Tibial nerve (tissue), 4 donors: ENCODE results near the gene RNF145. TPM values are rescaled to one million over a fixed set of nuclear protein-coding genes. Genes with fewer than 3 reads are reported as not detected.

ENCODE experiments used
- DNase-seq, 2 donors: peaks; one replicate each; pipeline ENCODE4 v3.0.0-alpha.2; 2019; ENCODE audit warnings: low spot score in 2 of 2
- H3K27ac ChIP-seq, 4 donors: fragments of 200-600 bp; sonication (generic) in 3 of 4; one replicate each; pipeline ENCODE4 v1.5.1; 2017 to 2019; ENCODE audit warnings: mild to moderate bottlenecking in 1 of 4
- H3K27me3 ChIP-seq, 2 donors: fragments of 200-600 bp; sonication (generic) in 1 of 2; one replicate each; pipeline versions ENCODE4 v1.5.1 to v1.6.0; 2017 to 2019
- H3K36me3 ChIP-seq, 3 donors: fragments of 200-600 bp; sonication (generic); one replicate each; pipeline ENCODE4 v1.5.1; 2018 to 2019
- H3K4me1 ChIP-seq, 4 donors: fragments of 200-600 bp; sonication (generic) in 3 of 4; one replicate each; pipeline ENCODE4 v1.5.1; 2017 to 2019
- H3K4me3 ChIP-seq, 4 donors: fragments of 200-600 bp; sonication (generic) in 3 of 4; one replicate each; pipeline ENCODE4 v1.5.1; 2017 to 2019; ENCODE audit warnings: mild to moderate bottlenecking in 1 of 4, moderate library complexity in 1 of 4
- H3K9me3 ChIP-seq, 4 donors: fragments of 200-600 bp; sonication (generic) in 3 of 4; one replicate each; pipeline ENCODE4 v1.5.1; 2017 to 2019
- CTCF ChIP-seq, 5 experiments: fragments of 200-600 bp in 3 of 5; fragments of 450-650 bp in 2 of 5; sonication (generic) in 3 of 5; IDR thresholded peaks; one replicate each; pipeline ENCODE4 v1.5.1; 2016 to 2019; ENCODE audit warnings: antibody characterized with exemption in 5 of 5, mild to moderate bottlenecking in 3 of 5, moderate library complexity in 2 of 5
- EP300 ChIP-seq, 2 donors: sonication (generic); formaldehyde crosslinking; IDR thresholded peaks; one replicate each; pipeline ENCODE4 v1.6.1; 2017; ENCODE audit warnings: antibody characterized with exemption in 2 of 2, mild to moderate bottlenecking in 1 of 2
- POLR2A ChIP-seq, 2 donors: fragments of 450-650 bp; IDR thresholded peaks; one replicate each; pipeline ENCODE4 v1.6.1; 2017; ENCODE audit warnings: antibody characterized with exemption in 2 of 2, mild to moderate bottlenecking in 2 of 2, moderate library complexity in 2 of 2
- WGBS, 2 donors: methylation state at CpG; one replicate each; pipeline ENCODE4 v1.1.5; 2018; 5-methylcytosine and 5-hydroxymethylcytosine counted together
- total RNA-seq, 4 donors: library from RNA; depleted of rRNA; stranded (reverse); fragments of >200 nt; gene quantifications; one replicate each; pipeline ENCODE4 v1.1.0, GENCODE V29; 2016

RNF145 gene
- total RNA-seq, 4 donors from 2014 or later = 40.2 to 65.1 (median 50.4) TPM

DNA sequence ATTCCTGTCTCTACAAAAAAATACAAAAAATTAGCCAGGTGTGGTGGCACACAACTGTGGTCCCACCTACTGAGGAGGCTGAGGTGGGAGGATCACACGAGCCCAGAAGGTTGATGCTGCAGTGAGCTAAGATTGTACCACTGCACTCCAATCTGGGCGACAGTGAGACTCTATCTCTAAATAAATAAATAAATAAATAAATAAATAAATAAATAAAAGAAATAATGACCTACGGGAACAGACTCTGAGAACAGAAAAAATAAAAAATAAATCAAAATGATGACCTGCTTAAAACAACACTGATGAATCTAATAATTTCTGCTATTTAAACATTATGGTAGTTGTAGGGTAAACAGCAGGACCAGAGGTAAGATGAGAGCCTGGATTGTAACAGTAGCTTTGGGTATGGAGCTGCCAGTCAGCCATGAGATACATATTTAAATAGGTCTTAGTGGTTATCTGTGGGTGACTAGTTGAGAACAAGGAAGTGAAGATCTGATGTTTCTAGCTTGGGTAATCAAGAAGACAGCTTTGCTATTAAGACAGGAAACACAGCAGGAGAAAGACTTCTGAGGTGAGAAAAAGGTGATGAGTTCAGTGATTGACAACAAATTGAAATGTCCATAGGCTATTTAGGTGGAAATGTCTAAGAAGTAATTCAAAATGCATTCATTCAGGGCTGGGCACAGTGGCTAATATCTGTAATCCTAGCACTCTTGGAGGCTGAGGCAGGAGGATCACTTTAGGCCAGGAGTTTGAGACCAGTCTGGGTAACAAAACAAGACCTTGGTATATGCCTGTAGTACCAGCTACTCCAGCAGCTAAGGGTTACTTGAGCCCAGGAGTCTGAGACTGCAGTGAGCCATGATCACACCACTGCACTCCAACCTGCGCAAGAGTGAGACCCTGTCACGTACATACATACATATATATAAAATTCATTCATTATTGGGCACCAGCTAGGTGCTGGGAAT is 11.0 kb downstream of the RNF145 start:
- TF ChIP-seq EP300 (IDR thresholded peaks at IDR 0.05) = no peak
- no peak for TF ChIP-seq CTCF (IDR thresholded peaks at IDR 0.05)
- TF ChIP-seq POLR2A (IDR thresholded peaks at IDR 0.05) = no peak
- H3K9me3 ChIP-seq = no peaks in the 10 kb centered on the region
- 96 to 97% methylated on average over 5 of the region's 5 CpGs for WGBS, 2 donors

DNA sequence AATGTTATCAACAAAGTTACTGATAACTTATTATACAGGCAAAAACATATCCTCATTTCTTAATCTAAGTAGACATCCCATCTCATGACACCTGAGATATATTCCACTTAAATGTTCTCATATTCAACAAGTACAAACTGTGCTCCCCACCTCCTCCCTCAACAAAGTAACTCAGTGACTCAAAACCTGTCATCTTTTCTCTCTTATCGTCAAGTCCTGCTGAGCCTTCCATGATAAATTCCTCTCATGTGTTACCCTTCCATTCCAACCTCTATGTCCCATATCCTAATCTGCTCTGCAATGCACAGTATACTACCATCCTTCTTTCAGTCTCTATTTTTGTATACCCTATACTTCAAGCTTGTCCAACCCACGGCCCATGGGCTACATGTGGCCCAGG is 13.6 kb downstream of the RNF145 start:
- 92 to 93% methylated on average over 2 of the region's 2 CpGs for WGBS, 2 donors
- Histone ChIP-seq H3K27me3 (no peaks in the 10 kb centered on the region), H3K36me3 (peaks cover 0 to 20% (median 0%) of the 10 kb centered on the region in 3 donors), H3K4me3 (no peak overlapping the region), H3K4me1 (peaks cover 0 to 8% (median 3%) of the 10 kb centered on the region in 4 donors), H3K27ac (no peak overlapping the region), H3K9me3 (no peaks in the 10 kb centered on the region)
- DNase-seq = no peak
- no peak for TF ChIP-seq CTCF (IDR thresholded peaks at IDR 0.05)

More for the DNA sequence above, 11.0 kb downstream of the RNF145 start:
- no peak for DNase-seq
- Histone ChIP-seq H3K27ac (no peak overlapping the region), H3K27me3 (no peaks in the 10 kb centered on the region), H3K4me1 (peaks cover 0 to 29% (median 7%) of the 10 kb centered on the region in 4 donors), H3K36me3 (peaks cover 0 to 16% (median 0%) of the 10 kb centered on the region in 3 donors), H3K4me3 (no peak overlapping the region)

GRCh38 chr5:159190170-159190569 is 19.2 kb downstream of the RNF145 start:
- H3K4me3 ChIP-seq = no peak overlapping the region
- TF ChIP-seq CTCF (IDR thresholded peaks at IDR 0.05) (no peak), EP300 (IDR thresholded peaks at IDR 0.05) (no peak), POLR2A (IDR thresholded peaks at IDR 0.05) (no peak)
- 97 to 99% methylated on average over 3 of the region's 3 CpGs for WGBS, 2 donors
- DNase-seq = no peak
- peaks cover 0 to 15% (median 2%) of the 10 kb centered on the region in 4 donors for H3K4me1 ChIP-seq
- H3K9me3 ChIP-seq = no peaks in the 10 kb centered on the region
- H3K27ac ChIP-seq = no peak overlapping the region
- H3K27me3 ChIP-seq = no peaks in the 10 kb centered on the region
- peaks cover 0 to 35% (median 8%) of the 10 kb centered on the region in 3 donors for H3K36me3 ChIP-seq

DNA sequence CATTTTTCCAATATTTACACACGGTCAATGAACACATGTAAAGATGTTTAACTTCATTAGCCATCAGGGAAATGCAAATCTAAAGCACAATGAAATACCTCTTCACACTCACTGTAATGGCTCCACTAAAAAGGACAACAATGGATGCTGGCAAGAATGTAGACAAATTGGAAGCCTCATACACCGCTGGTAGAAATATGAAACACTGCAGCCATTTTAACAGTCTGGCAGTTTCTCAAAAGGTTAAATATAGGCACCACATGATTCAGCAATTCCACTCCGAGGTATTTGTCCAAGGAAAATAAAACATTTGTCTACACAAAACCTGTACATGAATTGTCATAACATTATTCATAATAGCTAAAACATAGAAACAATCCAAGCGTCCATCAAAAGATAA is 20.0 kb downstream of the RNF145 start:
- no peak for TF ChIP-seq EP300 (IDR thresholded peaks at IDR 0.05)
- TF ChIP-seq POLR2A (IDR thresholded peaks at IDR 0.05) = no peak
- no peak for TF ChIP-seq CTCF (IDR thresholded peaks at IDR 0.05)
- 57 to 64% methylated on average over 4 of the region's 4 CpGs for WGBS, 2 donors
- Histone ChIP-seq H3K9me3 (no peaks in the 10 kb centered on the region), H3K4me3 (no peak overlapping the region), H3K27me3 (no peaks in the 10 kb centered on the region), H3K27ac (no peak overlapping the region), H3K36me3 (peaks cover 0 to 32% (median 8%) of the 10 kb centered on the region in 3 donors), H3K4me1 (peaks cover 0 to 24% (median 4%) of the 10 kb centered on the region in 4 donors)
- DNase-seq = no peak

- Histone ChIP-seq H3K36me3 (peaks cover 0 to 20% (median 8%) of the 10 kb centered on the region in 3 donors), H3K4me1 (peaks cover 0 to 40% (median 17%) of the 10 kb centered on the region in 4 donors), H3K4me3 (no peak overlapping the region), H3K27me3 (no peaks in the 10 kb centered on the region), H3K27ac (no peak overlapping the region), H3K9me3 (no peaks in the 10 kb centered on the region)
- DNase-seq = no peak
- WGBS, 2 donors = 90% methylated on average over 3 of the region's 3 CpGs
- TF ChIP-seq CTCF (IDR thresholded peaks at IDR 0.05) (no peak), EP300 (IDR thresholded peaks at IDR 0.05) (no peak), POLR2A (IDR thresholded peaks at IDR 0.05) (no peak)
Measured at GRCh38 chr5:159187719-159188118, 21.6 kb downstream of the RNF145 start.
